ENCODE results near the gene CPNE1.
A peak's percentile ranks its signal among the peaks of the same experiment; 100 is the strongest.
"Not testable (repeated sequence)": the region's sequence is repeated elsewhere in the genome, so short reads cannot be mapped to it uniquely, and the experiment has no call there.

CPNE1 gene

GRCh38 chr20:35664466-35665206 is at the start of gene CPNE1, which contains the start of gene RBM12:
CPNE1 (minus strand) TSS chr20:35664900; CDS start chr20:35632923, 31,977 bp downstream.
RBM12 (minus strand) TSS chr20:35664900; CDS start chr20:35655322, 9,578 bp downstream.
- TF ChIP-seq CTCF (IDR thresholded peaks at IDR 0.05; ENCODE audit: low read depth, low read length, missing control alignments) = no peak
- DNase-seq (ENCODE audit: extremely low read depth, low read depth) = peak; percentile 85
- peak within 1 kb of the TSS; percentile 99 for H3K4me3 ChIP-seq (replicated peaks; ENCODE audit: low read depth, low read length)

- DNase-seq (ENCODE audit: extremely low read depth, low read depth) = no peak
- no peak overlapping the region for H3K4me3 ChIP-seq (replicated peaks; ENCODE audit: low read depth, low read length)
- TF ChIP-seq CTCF (IDR thresholded peaks at IDR 0.05; ENCODE audit: low read depth, low read length, missing control alignments) = no peak
Observed at GRCh38 chr20:35714127-35714526, 49.4 kb upstream of the CPNE1 start.

GRCh38 chr20:35713120-35713519 is 48.4 kb upstream of the CPNE1 start:
- H3K4me3 ChIP-seq (replicated peaks; ENCODE audit: low read depth, low read length); DNase-seq (ENCODE audit: extremely low read depth, low read depth): not testable (repeated sequence)

GRCh38 chr20:35711588-35712209 is 47.0 kb upstream of the CPNE1 start:
- TF ChIP-seq CTCF (IDR thresholded peaks at IDR 0.05; ENCODE audit: low read depth, low read length, missing control alignments) = no peak
- no peak for DNase-seq (ENCODE audit: extremely low read depth, low read depth)
- no peak overlapping the region for H3K4me3 ChIP-seq (replicated peaks; ENCODE audit: low read depth, low read length)

- H3K4me3 ChIP-seq (replicated peaks; ENCODE audit: low read depth, low read length) = no peak overlapping the region
- no peak for DNase-seq (ENCODE audit: extremely low read depth, low read depth)
- TF ChIP-seq CTCF (IDR thresholded peaks at IDR 0.05; ENCODE audit: low read depth, low read length, missing control alignments) = no peak
Observed at GRCh38 chr20:35710884-35711587, 46.3 kb upstream of the CPNE1 start.

GRCh38 chr20:35710039-35710438 is 45.3 kb upstream of the CPNE1 start:
- TF ChIP-seq CTCF (IDR thresholded peaks at IDR 0.05; ENCODE audit: low read depth, low read length, missing control alignments) = no peak
- no peak for DNase-seq (ENCODE audit: extremely low read depth, low read depth)
- H3K4me3 ChIP-seq (replicated peaks; ENCODE audit: low read depth, low read length) = no peak overlapping the region

GRCh38 chr20:35709259-35709658 is 44.6 kb upstream of the CPNE1 start:
- no peak for DNase-seq (ENCODE audit: extremely low read depth, low read depth)
- no peak for TF ChIP-seq CTCF (IDR thresholded peaks at IDR 0.05; ENCODE audit: low read depth, low read length, missing control alignments)
- H3K4me3 ChIP-seq (replicated peaks; ENCODE audit: low read depth, low read length) = no peak overlapping the region

All from HFF-Myc (cell line).